SU-DHL-6 (cell line): ENCODE results near the gene RASA3.

Experiments
- H2AFZ ChIP-seq: fragments of 200-600 bp; sonication (generic); 2 replicates; pipeline ENCODE4 v1.6.1; 2014; ENCODE audit warnings: low read depth, mild to moderate bottlenecking, moderate library complexity, mixed read lengths, antibody characterized with exemption, low read length; ENCODE audit not compliant: severe bottlenecking
- H3F3A ChIP-seq: fragments of 200-600 bp; shearing (Covaris generic); 2 replicates; pipeline ENCODE4 v1.6.0; 2016; ENCODE audit warnings: antibody characterized with exemption, mild to moderate bottlenecking; ENCODE audit not compliant: insufficient read depth
- H3K27ac ChIP-seq: fragments of 200-600 bp; sonication (generic); 2 replicates; pipeline ENCODE4 v1.5.1; 2016; ENCODE audit warnings: low read depth, mild to moderate bottlenecking, low read length, moderate library complexity, mixed read lengths
- H3K27me3 ChIP-seq: fragments of 200-600 bp; sonication (generic), shearing (Covaris generic); 2 replicates; pipeline ENCODE4 v1.6.0; 2014; ENCODE audit warnings: mild to moderate bottlenecking, low read length
- H3K36me3 ChIP-seq: fragments of 200-600 bp; sonication (generic); 2 replicates; pipeline ENCODE4 v1.6.1; 2014; ENCODE audit warnings: mild to moderate bottlenecking, low read length, mixed read lengths
- H3K4me2 ChIP-seq: fragments of 300-600, 200-600 bp; shearing (Covaris generic), sonication (generic); 2 replicates; pipeline ENCODE4 v1.6.0; 2014; ENCODE audit warnings: low read length, low read depth, mild to moderate bottlenecking; ENCODE audit not compliant: poor library complexity, severe bottlenecking
- H3K4me3 ChIP-seq: fragments of 200-600 bp; sonication (generic); 2 replicates; pipeline ENCODE4 v1.5.1; 2014; ENCODE audit warnings: antibody characterized with exemption, low read length, mild to moderate bottlenecking, mixed read lengths; ENCODE audit not compliant: insufficient read depth, poor library complexity, severe bottlenecking
- H3K79me2 ChIP-seq: fragments of 200-600 bp; sonication (generic); 2 replicates; pipeline ENCODE4 v1.6.1; 2014; ENCODE audit warnings: mild to moderate bottlenecking, low read length, moderate library complexity; ENCODE audit not compliant: insufficient read depth
- H3K9ac ChIP-seq: fragments of 200-600 bp; sonication (generic); 2 replicates; pipeline ENCODE4 v1.7.0; 2014; ENCODE audit warnings: mild to moderate bottlenecking, low read length
- H3K9me2 ChIP-seq: fragments of 200-600 bp; sonication (generic); replicated peaks from 2 replicates; pipeline ENCODE4 v1.6.1; 2014; ENCODE audit warnings: low read length; ENCODE audit not compliant: insufficient read depth
- H3K9me3 ChIP-seq: fragments of 200-600 bp; sonication (generic); 2 replicates; pipeline ENCODE4 v1.6.1; 2014; ENCODE audit warnings: low read length, mixed read lengths; ENCODE audit not compliant: insufficient read depth
- H4K20me1 ChIP-seq: fragments of 200-600 bp; sonication (generic); 2 replicates; pipeline ENCODE4 v1.6.1; 2014; ENCODE audit warnings: low read depth, mild to moderate bottlenecking, antibody characterized with exemption, low read length, moderate library complexity, mixed read lengths
- EZH2phosphoT487 ChIP-seq: fragments of 200-600 bp; sonication (generic), shearing (Covaris generic); conservative IDR thresholded peaks from 2 replicates; pipeline ENCODE4 v1.6.1; 2018; ENCODE audit warnings: mild to moderate bottlenecking, antibody characterized with exemption, low read length, moderate library complexity, mixed read lengths
- TF ChIP-seq, protein P1 (sequence below): fragments of 200-600 bp; sonication (generic); IDR thresholded peaks from one replicate; pipeline ENCODE4 v1.5.1; 2017; ENCODE audit warnings: antibody characterized with exemption, mild to moderate bottlenecking, low read length, moderate library complexity; ENCODE audit not compliant: insufficient read depth, poor library complexity, severe bottlenecking

The RASA3 gene

DNA sequence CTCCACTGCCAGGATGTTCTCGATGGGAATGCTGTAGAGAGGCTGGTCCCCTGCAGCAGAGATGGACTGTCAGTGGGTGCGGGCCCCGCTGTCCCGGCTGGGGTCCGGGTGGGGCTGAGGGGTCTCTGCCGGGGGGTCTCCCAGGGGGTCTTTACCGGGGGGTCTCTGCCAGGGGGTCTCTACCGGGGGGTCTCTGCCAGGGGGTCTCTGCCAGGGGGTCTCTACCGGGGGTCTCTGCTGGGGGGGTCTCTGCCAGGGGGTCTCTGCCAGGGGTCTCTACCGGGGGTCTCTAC, 132.9 kb downstream of the RASA3 start:
- H3K9ac ChIP-seq = no peak overlapping the region
- no peaks in the 10 kb centered on the region for H3K9me2 ChIP-seq
- H4K20me1 ChIP-seq = no peaks in the 10 kb centered on the region
- H2AFZ ChIP-seq = no peak overlapping the region
- H3K9me3 ChIP-seq = no peaks in the 10 kb centered on the region
- H3K79me2 ChIP-seq = no peaks in the 10 kb centered on the region
- TF ChIP-seq EZH2phosphoT487 = no peak
- TF ChIP-seq, protein P1, sequence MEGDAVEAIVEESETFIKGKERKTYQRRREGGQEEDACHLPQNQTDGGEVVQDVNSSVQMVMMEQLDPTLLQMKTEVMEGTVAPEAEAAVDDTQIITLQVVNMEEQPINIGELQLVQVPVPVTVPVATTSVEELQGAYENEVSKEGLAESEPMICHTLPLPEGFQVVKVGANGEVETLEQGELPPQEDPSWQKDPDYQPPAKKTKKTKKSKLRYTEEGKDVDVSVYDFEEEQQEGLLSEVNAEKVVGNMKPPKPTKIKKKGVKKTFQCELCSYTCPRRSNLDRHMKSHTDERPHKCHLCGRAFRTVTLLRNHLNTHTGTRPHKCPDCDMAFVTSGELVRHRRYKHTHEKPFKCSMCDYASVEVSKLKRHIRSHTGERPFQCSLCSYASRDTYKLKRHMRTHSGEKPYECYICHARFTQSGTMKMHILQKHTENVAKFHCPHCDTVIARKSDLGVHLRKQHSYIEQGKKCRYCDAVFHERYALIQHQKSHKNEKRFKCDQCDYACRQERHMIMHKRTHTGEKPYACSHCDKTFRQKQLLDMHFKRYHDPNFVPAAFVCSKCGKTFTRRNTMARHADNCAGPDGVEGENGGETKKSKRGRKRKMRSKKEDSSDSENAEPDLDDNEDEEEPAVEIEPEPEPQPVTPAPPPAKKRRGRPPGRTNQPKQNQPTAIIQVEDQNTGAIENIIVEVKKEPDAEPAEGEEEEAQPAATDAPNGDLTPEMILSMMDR = no peak
- no peak overlapping the region for H3K4me3 ChIP-seq
- no peaks in the 10 kb centered on the region for H3F3A ChIP-seq
- no peaks in the 10 kb centered on the region for H3K27me3 ChIP-seq
- H3K36me3 ChIP-seq = no peaks in the 10 kb centered on the region
- H3K27ac ChIP-seq = no peak overlapping the region
- no peak overlapping the region for H3K4me2 ChIP-seq

DNA sequence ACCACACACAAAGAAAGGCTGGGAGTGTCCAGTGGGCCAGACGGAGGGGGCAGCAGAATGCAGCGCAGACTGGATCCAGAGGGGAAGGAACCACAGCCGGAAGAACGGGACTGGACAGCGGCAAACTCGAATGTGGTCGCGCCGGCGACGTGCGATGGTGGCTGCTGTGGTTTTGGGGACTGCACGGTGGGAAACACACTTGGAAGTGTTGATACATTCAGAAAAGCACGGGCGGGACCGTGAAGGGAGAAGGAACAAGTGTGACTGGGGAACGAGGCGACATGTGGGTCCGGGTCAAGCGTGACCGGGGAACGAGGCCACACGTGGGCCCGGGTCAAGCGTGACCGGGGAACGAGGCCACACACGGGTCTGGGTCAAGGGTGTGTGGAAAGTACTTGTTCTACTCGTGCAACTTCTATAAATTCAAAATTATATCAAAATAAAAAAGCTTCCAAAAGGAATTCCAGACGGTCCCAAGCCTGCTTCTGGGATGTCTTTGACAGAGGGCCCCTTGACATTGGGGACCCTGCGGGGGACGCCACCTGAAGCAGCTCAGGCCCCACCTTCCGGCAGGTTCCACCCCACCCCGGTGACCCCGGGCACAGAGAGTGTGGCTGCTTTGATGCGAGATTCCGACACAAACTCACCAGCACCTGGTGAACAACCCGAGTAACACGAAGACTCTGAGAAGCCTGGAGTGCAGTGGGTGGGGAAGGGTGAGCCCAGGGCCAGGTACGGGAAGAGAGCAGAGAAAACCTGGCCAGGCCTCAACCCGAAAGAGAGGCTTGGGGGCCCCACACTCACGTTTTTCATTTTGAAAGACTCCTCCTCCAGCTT, 133.4 kb downstream of the RASA3 start:
- no peaks in the 10 kb centered on the region for H3K36me3 ChIP-seq
- no peaks in the 10 kb centered on the region for H4K20me1 ChIP-seq
- no peaks in the 10 kb centered on the region for H3K27me3 ChIP-seq
- H3K4me2 ChIP-seq = no peak overlapping the region
- no peaks in the 10 kb centered on the region for H3F3A ChIP-seq
- TF ChIP-seq, protein P1 = no peak
- TF ChIP-seq EZH2phosphoT487 = no peak
- no peaks in the 10 kb centered on the region for H3K9me2 ChIP-seq
- no peaks in the 10 kb centered on the region for H3K79me2 ChIP-seq
- H2AFZ ChIP-seq = no peak overlapping the region
- no peaks in the 10 kb centered on the region for H3K9me3 ChIP-seq
- H3K9ac ChIP-seq = no peak overlapping the region
- H3K27ac ChIP-seq = no peak overlapping the region
- no peak overlapping the region for H3K4me3 ChIP-seq

DNA sequence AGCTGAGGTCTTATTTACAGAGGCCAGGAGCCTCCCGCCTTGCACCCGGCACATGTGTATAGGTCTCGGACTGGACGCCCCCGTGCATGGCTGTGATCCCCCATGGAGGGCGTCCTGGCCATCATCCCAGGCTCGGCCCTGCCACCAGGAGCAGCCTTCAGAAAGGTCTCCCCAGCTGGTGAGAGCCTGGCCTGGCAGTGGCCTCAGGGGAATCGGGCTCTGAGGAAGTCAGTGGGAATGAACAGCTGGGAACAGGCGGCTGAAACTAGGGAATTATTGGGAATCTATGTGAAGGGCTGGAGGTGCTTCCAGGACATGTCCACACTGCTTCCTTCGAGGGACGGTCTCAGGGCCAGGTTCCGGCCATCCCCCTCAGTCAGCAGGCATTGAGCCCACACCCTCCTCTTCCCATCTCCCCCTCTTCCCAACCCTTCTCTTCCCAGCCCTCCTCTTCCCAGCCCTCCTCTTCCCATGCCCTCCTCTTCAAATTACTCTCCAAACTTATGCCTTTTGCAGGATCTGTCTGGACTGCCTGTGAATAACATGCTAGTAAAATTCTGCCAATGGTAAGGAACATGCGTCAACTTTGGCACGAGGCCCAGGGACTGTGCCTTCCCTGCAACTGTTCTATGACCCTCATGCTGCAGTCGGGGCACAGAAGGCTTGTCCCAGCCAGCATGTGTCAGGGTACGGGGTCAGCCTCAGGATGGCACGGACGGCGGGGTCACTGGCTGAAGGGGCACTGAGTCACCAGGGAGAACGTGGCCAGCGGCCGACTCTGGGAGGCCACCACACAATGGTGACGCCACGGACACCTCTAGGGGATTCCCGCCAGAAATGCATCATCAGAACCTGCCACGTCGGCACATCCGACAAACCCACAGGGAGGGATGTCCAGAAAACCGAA, 134.3 kb downstream of the RASA3 start:
- no peak for TF ChIP-seq EZH2phosphoT487
- TF ChIP-seq, protein P1 = no peak
- Histone ChIP-seq H4K20me1 (no peaks in the 10 kb centered on the region), H3K79me2 (no peaks in the 10 kb centered on the region), H3K9me3 (no peaks in the 10 kb centered on the region), H3K36me3 (no peaks in the 10 kb centered on the region), H3K27me3 (no peaks in the 10 kb centered on the region), H3K9me2 (no peaks in the 10 kb centered on the region), H3K4me3 (no peak overlapping the region), H3K27ac (no peak overlapping the region), H2AFZ (no peak overlapping the region), H3K4me2 (no peak overlapping the region), H3F3A (no peaks in the 10 kb centered on the region), H3K9ac (no peak overlapping the region)
